ENCODE measurements around the gene MUSTN1.

MUSTN1 gene

GRCh38 chr3:52798978-52799476 lies 35.8 kb downstream of the MUSTN1 start:
- peak in 1 of 5 experiments; percentile 13 for DNase-seq

GRCh38 chr3:52798376-52798977 lies 36.3 kb downstream of the MUSTN1 start:
- no peak for DNase-seq

GRCh38 chr3:52796411-52796810 lies 38.4 kb downstream of the MUSTN1 start:
- no peak for DNase-seq

- no peak for DNase-seq
Observed at GRCh38 chr3:52795298-52795900, 39.4 kb downstream of the MUSTN1 start.

GRCh38 chr3:52794612-52795099 lies 40.2 kb downstream of the MUSTN1 start, which contains the start of gene ITIH3:
ITIH3 (plus strand) TSS chr3:52794796; CDS start chr3:52794804, 8 bp downstream.
- DNase-seq: no peak

- DNase-seq: no peak
Observed at GRCh38 chr3:52793702-52794611, 40.9 kb downstream of the MUSTN1 start.

- no peak for DNase-seq
Observed at GRCh38 chr3:52792961-52793695, 41.7 kb downstream of the MUSTN1 start.

GRCh38 chr3:52792413-52792812 lies 42.4 kb downstream of the MUSTN1 start:
- no peak for DNase-seq

GRCh38 chr3:52791928-52792327 lies 42.9 kb downstream of the MUSTN1 start:
- no peak for DNase-seq

GRCh38 chr3:52791366-52791765 lies 43.5 kb downstream of the MUSTN1 start:
- no peak for DNase-seq

GRCh38 chr3:52790741-52791140 lies 44.1 kb downstream of the MUSTN1 start:
- no peak for DNase-seq

GRCh38 chr3:52790337-52790736 lies 44.5 kb downstream of the MUSTN1 start:
- DNase-seq: no peak

GRCh38 chr3:52789746-52790040 lies 45.1 kb downstream of the MUSTN1 start:
- no peak for DNase-seq

GRCh38 chr3:52788890-52789745 lies 45.7 kb downstream of the MUSTN1 start:
- DNase-seq: no peak

GRCh38 chr3:52787672-52788625 lies 46.9 kb downstream of the MUSTN1 start:
- no peak for DNase-seq

GRCh38 chr3:52787246-52787645 lies 47.6 kb downstream of the MUSTN1 start:
- DNase-seq: no peak

- DNase-seq: no peak
Observed at GRCh38 chr3:52786330-52787215, 48.2 kb downstream of the MUSTN1 start.

GRCh38 chr3:52784931-52785590 lies 49.8 kb downstream of the MUSTN1 start:
- no peak for DNase-seq
